Calu3 (cell line): ENCODE results near the gene DPH1. TPM values are rescaled to one million over a fixed set of nuclear protein-coding genes. Genes with fewer than 3 reads are reported as not detected.

Experiments used
- BruUV-seq: library from RNA; stranded (reverse); fragments of 400-500 nt; replicated peaks from 2 replicates; lab custom pipeline; 2021; lab: Mats Ljungman, UMichigan
- CTCF ChIA-PET: fragments of 300-600 bp; sonication (Branson Sonifier 250); formaldehyde crosslinking; loops from one replicate; lab custom pipeline; 2022; ENCODE audit warnings: antibody characterized with exemption; lab: Charles Lee
- DNase-seq: peaks from one replicate; pipeline ENCODE4 v3.0.0; 2022
- H3K27ac Mint-ChIP-seq: one replicate; pipeline ENCODE4 v1.8.0; 2022; ENCODE audit warnings: mixed read lengths; ENCODE audit not compliant: unreplicated experiment
- H3K27me3 Mint-ChIP-seq: one replicate; pipeline ENCODE4 v1.8.0; 2022; ENCODE audit warnings: mixed read lengths; ENCODE audit not compliant: unreplicated experiment
- H3K36me3 Mint-ChIP-seq: one replicate; pipeline ENCODE4 v1.8.0; 2022; ENCODE audit warnings: mild to moderate bottlenecking, moderate library complexity, mixed read lengths; ENCODE audit not compliant: insufficient read depth, unreplicated experiment
- H3K4me1 Mint-ChIP-seq: one replicate; pipeline ENCODE4 v1.8.0; 2022; ENCODE audit warnings: mild to moderate bottlenecking, low read depth, mixed read lengths; ENCODE audit not compliant: unreplicated experiment
- H3K4me3 Mint-ChIP-seq: one replicate; pipeline ENCODE4 v1.8.0; 2022; ENCODE audit warnings: mild to moderate bottlenecking, low read depth, moderate library complexity, mixed read lengths; ENCODE audit not compliant: unreplicated experiment
- H3K9me3 Mint-ChIP-seq: one replicate; pipeline ENCODE4 v1.8.0; 2022; ENCODE audit warnings: low read depth, mixed read lengths; ENCODE audit not compliant: unreplicated experiment
- CTCF ChIP-seq: fragments of 200-600 bp; IDR thresholded peaks from one replicate; pipeline ENCODE4 v1.8.0; 2022; ENCODE audit warnings: antibody characterized with exemption; ENCODE audit not compliant: unreplicated experiment
- intact Hi-C: fragments of 100-400 bp; cut with micrococcal nuclease; formaldehyde crosslinking; loops from one replicate; pipeline ENCODE4 v1.10.0; 2022; ENCODE audit not compliant: unreplicated experiment
- total RNA-seq: library from RNA; stranded (reverse); gene quantifications from 2 replicates; pipeline ENCODE4 v1.2.3, GENCODE V29; 2022

DPH1 gene
- total RNA-seq, 1 experiment from 2014 or later = 24.7 TPM

DNA sequence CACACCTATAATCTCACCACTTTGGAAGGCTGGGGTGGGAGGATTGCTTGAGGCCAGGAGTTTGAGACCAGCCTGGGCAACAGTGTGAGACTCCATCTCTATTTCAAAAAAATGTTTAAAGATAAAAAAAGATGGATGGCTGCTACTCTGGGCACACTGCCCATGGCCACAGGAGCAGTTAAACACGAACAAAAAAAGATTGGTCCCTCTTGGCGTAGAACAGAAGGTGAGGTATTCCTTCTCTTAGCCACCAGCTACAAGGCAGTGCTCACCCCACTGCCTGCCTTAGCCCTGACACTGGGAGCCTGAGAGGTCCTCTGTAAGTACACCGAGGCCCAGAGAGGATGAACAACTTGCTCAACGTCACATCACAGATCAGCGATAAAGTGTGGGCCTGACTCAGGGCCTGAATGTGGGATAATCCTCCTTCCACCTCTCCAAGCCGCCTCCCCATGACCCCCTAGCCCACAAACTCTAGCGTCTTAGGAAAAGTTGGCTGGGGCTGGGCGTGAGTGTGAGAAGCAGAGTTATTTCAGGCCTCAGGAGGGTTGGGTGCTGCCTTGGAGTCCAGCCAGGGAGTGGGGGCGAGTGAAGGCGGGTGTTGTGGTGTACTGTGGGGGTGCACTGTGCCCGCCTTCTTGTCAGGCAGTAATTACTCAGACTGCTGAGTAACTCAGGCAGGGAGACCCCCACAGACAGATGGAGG, 2.3 kb upstream of the DPH1 start:
- no peak for DNase-seq
- peaks cover 21% of the 10 kb centered on the region for H3K36me3 Mint-ChIP-seq
- CTCF ChIA-PET = no interaction called here
- H3K27me3 Mint-ChIP-seq = peaks cover 33% of the 10 kb centered on the region
- H3K4me1 Mint-ChIP-seq = no peaks in the 10 kb centered on the region
- H3K4me3 Mint-ChIP-seq = no peak overlapping the region
- BruUV-seq = no TSS peak
- intact Hi-C loops = no loop called here
- no peak for TF ChIP-seq CTCF
- no peak overlapping the region for H3K27ac Mint-ChIP-seq
- no peaks in the 10 kb centered on the region for H3K9me3 Mint-ChIP-seq

DNA sequence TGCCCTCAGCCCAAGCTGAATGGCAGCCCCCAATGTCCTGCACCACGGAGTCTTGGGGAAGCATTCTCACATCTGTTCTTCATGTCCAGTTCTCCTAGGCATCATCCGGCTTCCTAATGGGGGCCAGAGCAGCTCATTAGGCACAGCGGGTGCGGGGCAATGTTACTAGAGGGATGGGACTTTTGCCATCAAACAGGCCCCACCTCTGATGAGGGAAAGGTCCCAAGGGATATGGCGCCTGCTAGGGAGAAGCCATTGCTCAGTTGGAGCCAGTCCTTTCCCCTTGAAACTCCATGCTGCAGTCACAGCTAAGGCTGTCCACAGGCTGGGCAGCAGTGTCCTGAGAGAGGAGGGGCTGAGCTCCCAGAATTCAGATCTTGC, 1.7 kb upstream of the DPH1 start:
- peaks cover 33% of the 10 kb centered on the region for H3K27me3 Mint-ChIP-seq
- BruUV-seq = no TSS peak
- peaks cover 21% of the 10 kb centered on the region for H3K36me3 Mint-ChIP-seq
- no peaks in the 10 kb centered on the region for H3K9me3 Mint-ChIP-seq
- no peak for TF ChIP-seq CTCF
- CTCF ChIA-PET = no interaction called here
- no peaks in the 10 kb centered on the region for H3K4me1 Mint-ChIP-seq
- no peak for DNase-seq
- H3K4me3 Mint-ChIP-seq = no peak overlapping the region
- intact Hi-C loops = no loop called here
- H3K27ac Mint-ChIP-seq = no peak overlapping the region

DNA sequence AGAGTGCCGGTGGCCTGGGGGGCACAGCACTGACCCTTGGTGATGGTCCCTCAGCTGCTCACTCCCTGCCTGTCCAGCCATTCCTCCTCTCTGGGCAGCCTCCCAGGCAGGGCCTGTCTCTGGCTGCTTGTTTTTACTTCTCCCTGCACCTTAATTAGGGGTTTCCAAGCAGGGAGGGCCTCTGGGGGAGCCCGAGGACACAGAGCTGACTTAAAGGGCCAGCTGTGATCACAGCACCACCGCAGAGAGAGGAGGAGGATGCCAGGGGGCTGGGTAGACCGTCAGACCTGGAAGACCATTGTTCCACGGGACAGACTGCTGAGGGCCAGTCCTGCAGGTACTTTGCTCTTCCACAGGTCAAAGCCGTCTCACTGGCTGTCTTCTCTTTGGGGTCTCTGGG, 1.2 kb upstream of the DPH1 start:
- CTCF ChIA-PET = interaction anchor here (1.0 kb wide), 1 partner anchor 120 kb away, joined by 3 read pairs; no protein-coding TSS in a partner anchor
- intact Hi-C loops = no loop called here
- DNase-seq = no peak
- peaks cover 21% of the 10 kb centered on the region for H3K36me3 Mint-ChIP-seq
- no peak overlapping the region for H3K27ac Mint-ChIP-seq
- H3K4me3 Mint-ChIP-seq = no peak overlapping the region
- BruUV-seq = no TSS peak
- no peaks in the 10 kb centered on the region for H3K9me3 Mint-ChIP-seq
- H3K4me1 Mint-ChIP-seq = no peaks in the 10 kb centered on the region
- TF ChIP-seq CTCF = no peak
- H3K27me3 Mint-ChIP-seq = peaks cover 33% of the 10 kb centered on the region

DNA sequence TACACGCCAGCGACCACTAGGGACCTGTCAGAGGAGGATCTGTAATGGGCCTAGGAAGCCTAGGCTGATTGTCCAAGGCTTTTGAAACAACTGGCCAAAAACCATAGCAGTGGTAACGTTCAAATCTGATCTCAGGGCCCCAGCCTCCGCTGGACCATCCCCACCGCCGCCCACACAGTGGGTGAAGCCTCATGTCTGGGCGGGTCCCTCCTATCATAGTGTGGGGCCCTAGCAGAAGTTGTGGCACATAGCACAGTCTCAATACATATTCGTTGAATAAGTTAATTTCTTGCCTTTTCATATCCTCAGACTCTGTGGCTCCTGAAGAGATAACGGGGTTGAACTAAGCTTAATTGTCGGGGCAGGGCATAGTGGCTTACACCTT, 818 bp downstream of the DPH1 start:
- Mint-ChIP-seq H3K27ac (no peak overlapping the region), H3K4me1 (no peaks in the 10 kb centered on the region), H3K36me3 (peaks cover 19% of the 10 kb centered on the region), H3K4me3 (peak overlapping the region; percentile 81), H3K27me3 (peaks cover 28% of the 10 kb centered on the region), H3K9me3 (no peaks in the 10 kb centered on the region)
- peak; percentile 24 for TF ChIP-seq CTCF
- TSS peak; percentile 65 for BruUV-seq
- intact Hi-C loops = loop anchor here (1.0 kb wide), 1 partner anchor 11 kb away; no protein-coding TSS in a partner anchor
- CTCF ChIA-PET = interaction anchor here (1.7 kb wide), 1 partner anchor 122 kb away, joined by 6 read pairs; no protein-coding TSS in a partner anchor
- peak; percentile 62 for DNase-seq
